Neural crest cell (in vitro differentiated cells): ENCODE results near the gene PPP1R3A. TPM values are rescaled to one million over a fixed set of nuclear protein-coding genes. Genes with fewer than 3 reads are reported as not detected.

Experiments
- DNase-seq: peaks from one replicate; pipeline ENCODE4 v3.0.0; 2021; ENCODE audit warnings: low read depth, mixed read lengths, low spot score
- H3K27ac Mint-ChIP-seq: one replicate; pipeline ENCODE4 v1.8.0; 2021; ENCODE audit warnings: mild to moderate bottlenecking, mixed read lengths; ENCODE audit not compliant: unreplicated experiment
- H3K27me3 Mint-ChIP-seq: 2 replicates; pipeline ENCODE4 v1.8.0; 2021; ENCODE audit warnings: low read depth, mild to moderate bottlenecking, mixed read lengths
- H3K36me3 Mint-ChIP-seq: 2 replicates; pipeline ENCODE4 v1.8.0; 2021; ENCODE audit warnings: low read depth, mild to moderate bottlenecking, mixed read lengths
- H3K4me1 Mint-ChIP-seq: 2 replicates; pipeline ENCODE4 v1.8.0; 2021; ENCODE audit warnings: mixed read lengths
- H3K4me3 Mint-ChIP-seq: one replicate; pipeline ENCODE4 v1.8.0; 2021; ENCODE audit warnings: mild to moderate bottlenecking, mixed read lengths
- H3K9me3 Mint-ChIP-seq: 2 replicates; pipeline ENCODE4 v1.8.0; 2021; ENCODE audit warnings: mixed read lengths
- total RNA-seq: library from RNA; stranded (reverse); gene quantifications from 2 replicates; pipeline ENCODE4 v1.2.1, GENCODE V29; 2021
- TF ChIP-seq, protein P1 (sequence below): fragments of 200-600 bp; sonication (generic); conservative IDR thresholded peaks from 2 replicates; pipeline ENCODE4 v1.5.0; 2021; ENCODE audit warnings: antibody characterized with exemption, mild to moderate bottlenecking

Gene PPP1R3A
- total RNA-seq, 1 donor from 2014 or later = not detected

DNA sequence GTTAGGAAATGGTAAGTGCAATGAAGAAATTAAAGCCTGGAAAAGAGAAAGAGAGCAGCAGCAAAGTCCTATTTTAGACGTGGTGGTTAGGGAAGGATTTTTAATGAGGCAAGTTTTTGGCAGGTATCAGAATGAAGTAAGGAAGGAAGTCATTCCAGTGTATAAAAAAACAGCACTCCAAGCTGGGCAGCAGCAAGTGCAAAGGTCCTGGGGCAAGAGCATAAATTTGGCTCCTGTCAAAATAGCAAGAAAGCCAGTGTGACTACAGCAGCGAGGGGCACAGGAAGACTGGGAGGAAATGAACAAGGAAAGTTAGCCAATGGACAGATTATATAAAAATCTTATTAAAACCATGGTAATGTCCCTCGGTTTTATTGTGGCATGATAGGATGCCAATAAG is 90.2 kb downstream of the PPP1R3A start:
- H3K4me3 Mint-ChIP-seq = no peak overlapping the region

More for the DNA sequence above, 90.2 kb downstream of the PPP1R3A start:
- DNase-seq = no peak
- TF ChIP-seq, protein P1, sequence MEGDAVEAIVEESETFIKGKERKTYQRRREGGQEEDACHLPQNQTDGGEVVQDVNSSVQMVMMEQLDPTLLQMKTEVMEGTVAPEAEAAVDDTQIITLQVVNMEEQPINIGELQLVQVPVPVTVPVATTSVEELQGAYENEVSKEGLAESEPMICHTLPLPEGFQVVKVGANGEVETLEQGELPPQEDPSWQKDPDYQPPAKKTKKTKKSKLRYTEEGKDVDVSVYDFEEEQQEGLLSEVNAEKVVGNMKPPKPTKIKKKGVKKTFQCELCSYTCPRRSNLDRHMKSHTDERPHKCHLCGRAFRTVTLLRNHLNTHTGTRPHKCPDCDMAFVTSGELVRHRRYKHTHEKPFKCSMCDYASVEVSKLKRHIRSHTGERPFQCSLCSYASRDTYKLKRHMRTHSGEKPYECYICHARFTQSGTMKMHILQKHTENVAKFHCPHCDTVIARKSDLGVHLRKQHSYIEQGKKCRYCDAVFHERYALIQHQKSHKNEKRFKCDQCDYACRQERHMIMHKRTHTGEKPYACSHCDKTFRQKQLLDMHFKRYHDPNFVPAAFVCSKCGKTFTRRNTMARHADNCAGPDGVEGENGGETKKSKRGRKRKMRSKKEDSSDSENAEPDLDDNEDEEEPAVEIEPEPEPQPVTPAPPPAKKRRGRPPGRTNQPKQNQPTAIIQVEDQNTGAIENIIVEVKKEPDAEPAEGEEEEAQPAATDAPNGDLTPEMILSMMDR = no peak
- H3K36me3 Mint-ChIP-seq = no peaks in the 10 kb centered on the region
- H3K27ac Mint-ChIP-seq = no peak overlapping the region
- peaks cover 11% of the 10 kb centered on the region for H3K4me1 Mint-ChIP-seq
- no peaks in the 10 kb centered on the region for H3K27me3 Mint-ChIP-seq
- no peaks in the 10 kb centered on the region for H3K9me3 Mint-ChIP-seq
